COLO668 (cell line): ENCODE data around the gene PDE6A.

Experiments used
- DNase-seq: peaks from one replicate; lab custom pipeline; 2025; ENCODE audit not compliant: unreplicated experiment; lab: John Stamatoyannopoulos, UW

PDE6A gene

GRCh38 chr5:149820536-149821510 lies 123.8 kb downstream of the PDE6A start:
- no peak for DNase-seq

- DNase-seq = no peak
Observed at GRCh38 chr5:149820012-149820411, 124.6 kb downstream of the PDE6A start.

- DNase-seq = no peak
Observed at GRCh38 chr5:149818116-149818515, 126.5 kb downstream of the PDE6A start.

- DNase-seq = no peak
Observed at GRCh38 chr5:149817539-149818060, 127.0 kb downstream of the PDE6A start.

- no peak for DNase-seq
Observed at GRCh38 chr5:149816661-149817060, 127.9 kb downstream of the PDE6A start.

- DNase-seq = no peak
Observed at GRCh38 chr5:149811453-149811852, 133.1 kb downstream of the PDE6A start.

- no peak for DNase-seq
Observed at GRCh38 chr5:149810856-149811255, 133.7 kb downstream of the PDE6A start.

- peak; percentile 31 for DNase-seq
Observed at GRCh38 chr5:149809931-149810691, 134.5 kb downstream of the PDE6A start.

- no peak for DNase-seq
Observed at GRCh38 chr5:149808264-149808982, 136.2 kb downstream of the PDE6A start.
